A549 (cell line): ENCODE measurements around the gene ASB7. TPM values are rescaled to one million over a fixed set of nuclear protein-coding genes. Genes with fewer than 3 reads are reported as not detected.

ENCODE experiments used
- ATAC-seq, 2 experiments: fragments of 200-7000 bp in 1 of 2; fragments of >200 bp in 1 of 2; cut with Nextera tagmentation in 1 of 2; cut with Tn5 transposase in 1 of 2; 3 replicates each; pipeline versions ENCODE4 v1.8.0 to v1.9.1; 2018 to 2020; ENCODE audit warnings: mild to moderate bottlenecking in 1 of 2, moderate library complexity in 1 of 2
- CTCF ChIA-PET: fragments of 300-600 bp; sonication (Branson Sonifier 250); formaldehyde crosslinking; extraction: SDS; loops from one replicate; lab custom pipeline; 2021; ENCODE audit warnings: antibody characterized with exemption, inconsistent platforms; lab: Yijun Ruan, JAX
- POLR2A ChIA-PET: fragments of 350-600 bp; formaldehyde crosslinking; extraction: SDS; loops from one replicate; lab custom pipeline; 2021; ENCODE audit warnings: antibody characterized with exemption, inconsistent platforms; lab: Yijun Ruan, JAX
- DNase-seq, 2 experiments: peaks; one replicate each; pipeline versions ENCODE4 v3.0.0 to v3.0.0-alpha.2; 2011 to 2016; ENCODE audit warnings: low read depth in 1 of 2, low spot score in 1 of 2
- FAIRE-seq: peaks from 2 replicates; lab custom pipeline; 2011; peaks lifted over from hg19 to GRCh38; lab: Jason Lieb, UNC
- H3K27ac ChIP-seq, 2 experiments: fragments of >200 bp; sonication (Bioruptor Twin); formaldehyde crosslinking; 3 replicates each; pipeline ENCODE4 v1.5.1; 2016 to 2017
- H3K4me1 ChIP-seq: fragments of >200 bp; sonication (Bioruptor Twin); formaldehyde crosslinking; 3 replicates; pipeline ENCODE4 v1.6.1; 2016
- H3K4me2 ChIP-seq: fragments of >200 bp; sonication (Bioruptor Twin); formaldehyde crosslinking; 3 replicates; pipeline ENCODE4 v1.6.1; 2016
- H3K4me3 ChIP-seq: fragments of >200 bp; sonication (Bioruptor Twin); formaldehyde crosslinking; 3 replicates; pipeline ENCODE4 v1.5.1; 2016
- H3K9me3 ChIP-seq: fragments of >200 bp; sonication (Bioruptor Twin); formaldehyde crosslinking; 3 replicates; pipeline ENCODE4 v1.6.1; 2016
- ATOH8 ChIP-seq: fragments of 250-450 bp; sonication (Bioruptor Pico); IDR thresholded peaks from 2 replicates; pipeline ENCODE4 v1.5.0; 2020; ENCODE audit warnings: low read depth, mild to moderate bottlenecking, moderate library complexity
- BCL3 ChIP-seq: fragments of >200 bp; sonication (Bioruptor Twin); formaldehyde crosslinking; IDR thresholded peaks from 3 replicates; pipeline ENCODE4 v1.6.1; 2016
- CBX2 ChIP-seq: fragments of 200-600 bp; sonication (generic); IDR thresholded peaks from 2 replicates; pipeline ENCODE4 v1.6.1; 2016; ENCODE audit warnings: low read depth, mild to moderate bottlenecking, borderline replicate concordance
- CBX8 ChIP-seq: fragments of 200-600 bp; sonication (generic); IDR thresholded peaks from 2 replicates; pipeline ENCODE4 v1.6.1; 2016
- CHD2 ChIP-seq: fragments of 150-350 bp; IDR thresholded peaks from 2 replicates; pipeline ENCODE4 v1.6.1; 2014; ENCODE audit warnings: low read length; ENCODE audit not compliant: partially characterized antibody
- CTCF ChIP-seq: fragments of >200 bp; sonication (Bioruptor Twin); formaldehyde crosslinking; IDR thresholded peaks from 3 replicates; pipeline ENCODE4 v1.5.1; 2016
- EHF ChIP-seq: fragments of 250-450 bp; sonication (Bioruptor Pico); IDR thresholded peaks from 2 replicates; pipeline ENCODE4 v1.5.0; 2020; ENCODE audit warnings: mild to moderate bottlenecking
- EHMT2 ChIP-seq: fragments of 200-600 bp; sonication (generic); IDR thresholded peaks from 2 replicates; pipeline ENCODE4 v1.6.1; 2016; ENCODE audit warnings: antibody characterized with exemption, low read depth, mild to moderate bottlenecking, moderate library complexity
- FOSB ChIP-seq: fragments of 250-450 bp; sonication (Bioruptor Pico); IDR thresholded peaks from 2 replicates; pipeline ENCODE4 v1.5.0; 2020; ENCODE audit warnings: mild to moderate bottlenecking, moderate library complexity
- HMGXB4 ChIP-seq: fragments of 250-450 bp; sonication (Bioruptor Pico); IDR thresholded peaks from 2 replicates; pipeline ENCODE4 v1.5.0; 2021; ENCODE audit warnings: mild to moderate bottlenecking, moderate library complexity, borderline replicate concordance
- HOXB5 ChIP-seq: fragments of 250-450 bp; sonication (Bioruptor Pico); IDR thresholded peaks from 2 replicates; pipeline ENCODE4 v1.5.0; 2020; ENCODE audit warnings: mild to moderate bottlenecking, moderate library complexity
- MAFK ChIP-seq: fragments of 450-650 bp; IDR thresholded peaks from 2 replicates; pipeline ENCODE4 v1.6.1; 2014; ENCODE audit not compliant: partially characterized antibody
- MYC ChIP-seq: IDR thresholded peaks from 2 replicates; pipeline ENCODE4 v1.6.1; 2012; ENCODE audit warnings: mild to moderate bottlenecking, inconsistent platforms, low read length, improper control_type of control experiment, borderline replicate concordance
- NFE2L2 ChIP-seq: fragments of 150-350 bp; conservative IDR thresholded peaks from 2 replicates; pipeline ENCODE4 v1.6.1; 2014; ENCODE audit warnings: low read length
- NPAS2 ChIP-seq: fragments of 250-450 bp; sonication (Bioruptor Pico); IDR thresholded peaks from 2 replicates; pipeline ENCODE4 v1.8.0; 2022; ENCODE audit warnings: mild to moderate bottlenecking, moderate library complexity, borderline replicate concordance
- NR3C1 ChIP-seq: fragments of >200 bp; sonication (Bioruptor Twin); formaldehyde crosslinking; IDR thresholded peaks from 3 replicates; pipeline ENCODE4 v1.6.1; 2017
- POLR2A ChIP-seq: IDR thresholded peaks from 2 replicates; pipeline ENCODE4 v1.6.1; 2012; ENCODE audit warnings: mild to moderate bottlenecking, low read length
- RAD21 ChIP-seq, 2 experiments: fragments of >200 bp in 1 of 2; sonication (Bioruptor Twin) in 1 of 2; formaldehyde crosslinking in 1 of 2; IDR thresholded peaks in 1 of 2; conservative IDR thresholded peaks in 1 of 2; 2 replicates in 1 of 2; 3 replicates in 1 of 2; pipeline ENCODE4 v1.6.1; 2012 to 2018; ENCODE audit warnings: inconsistent platforms in 1 of 2
- REST ChIP-seq: fragments of 200-600 bp; sonication (generic); IDR thresholded peaks from 2 replicates; pipeline ENCODE4 v1.6.1; 2016; ENCODE audit warnings: antibody characterized with exemption, mild to moderate bottlenecking, moderate library complexity
- RFX5 ChIP-seq: fragments of 450-650 bp; IDR thresholded peaks from 2 replicates; pipeline ENCODE4 v1.7.1; 2014; ENCODE audit warnings: antibody characterized with exemption, mild to moderate bottlenecking, moderate library complexity
- RNF2 ChIP-seq: fragments of 200-600 bp; sonication (generic); IDR thresholded peaks from 2 replicates; pipeline ENCODE4 v1.6.1; 2016; ENCODE audit warnings: low read depth, mild to moderate bottlenecking, antibody characterized with exemption, moderate library complexity, borderline replicate concordance
- SREBF2 ChIP-seq: fragments of 450-650 bp; IDR thresholded peaks from 2 replicates; pipeline ENCODE4 v1.6.1; 2014; ENCODE audit warnings: mild to moderate bottlenecking, moderate library complexity
- TFCP2L1 ChIP-seq: fragments of 250-450 bp; sonication (Bioruptor Pico); IDR thresholded peaks from 2 replicates; pipeline ENCODE4 v1.5.0; 2021; ENCODE audit warnings: mild to moderate bottlenecking
- TP53 ChIP-seq: fragments of 250-450 bp; sonication (Bioruptor Pico); IDR thresholded peaks from 2 replicates; pipeline ENCODE4 v1.5.0; 2021; ENCODE audit warnings: mild to moderate bottlenecking, moderate library complexity
- USF2 ChIP-seq: fragments of 450-650 bp; IDR thresholded peaks from 2 replicates; pipeline ENCODE4 v1.6.1; 2014; ENCODE audit warnings: antibody characterized with exemption
- ZC3H11A ChIP-seq: fragments of 450-650 bp; IDR thresholded peaks from 2 replicates; pipeline ENCODE4 v1.6.1; 2014; ENCODE audit warnings: antibody characterized with exemption, mild to moderate bottlenecking
- ZSCAN20 ChIP-seq: fragments of 250-450 bp; sonication (Bioruptor Pico); IDR thresholded peaks from 2 replicates; pipeline ENCODE4 v1.8.0; 2022; ENCODE audit warnings: mild to moderate bottlenecking, moderate library complexity
- WGBS: methylation state at CpG from one replicate; pipeline ENCODE4 v1.1.6; 2017; ENCODE audit errors: missing lambda C conversion rate; 5-methylcytosine and 5-hydroxymethylcytosine counted together
- polyA plus RNA-seq, 4 experiments: library from polyadenylated mRNA; depleted of rRNA in 3 of 4; stranded (reverse); fragments of >200 nt; fragmentation: RNase III in 1 of 4; extraction: RNeasy Plus Mini Kit Qiagen cat#74134 plus additional on column Dnase treatment in 1 of 4; gene quantifications; 2 replicates in 3 of 4; 3 replicates in 1 of 4; pipeline ENCODE4 v1.2.3, GENCODE V29; 2011 to 2017

The ASB7 gene
- polyA plus RNA-seq, 2 of the 4 experiments (the other 2 are of a cell fraction): 9.2 to 21.6 TPM

- no peaks in the 10 kb centered on the region for H3K9me3 ChIP-seq
- FAIRE-seq (no peak), ATAC-seq (no peak), DNase-seq (no peak)
- no peak overlapping the region for H3K27ac ChIP-seq
- ChIA-PET POLR2A (no interaction called here), CTCF (interaction anchor here (1.3 to 1.9 kb wide), 2 partner anchors 23 to 246 kb away, joined by 3 to 7 read pairs; no protein-coding TSS in a partner anchor)
- TF ChIP-seq POLR2A: no peak
- TF ChIP-seq MAFK: no peak
- TF ChIP-seq MYC: no peak
- no peak for TF ChIP-seq EHMT2
- no peak for TF ChIP-seq TFCP2L1 (CRISPR knock-in tag)
- no peak for TF ChIP-seq FOSB (CRISPR knock-in tag)
- TF ChIP-seq CBX2: no peak
- no peak for TF ChIP-seq ZSCAN20
- H3K4me3 ChIP-seq: no peak overlapping the region
- WGBS: 93% methylated on average over 3 of the region's 3 CpGs
- peaks cover 6% of the 10 kb centered on the region; the same call in 2 of the 3 replicates for H3K4me1 ChIP-seq
- no peak overlapping the region for H3K4me2 ChIP-seq
These were observed 6.4 kb upstream of the ASB7 start for GRCh38 chr15:100595964-100596363.

- Histone ChIP-seq H3K27ac (no peak overlapping the region), H3K4me1 (peaks cover 7% of the 10 kb centered on the region; the same call in 2 of the 3 replicates), H3K4me2 (no peak overlapping the region), H3K4me3 (no peak overlapping the region), H3K9me3 (no peaks in the 10 kb centered on the region)
- FAIRE-seq: no peak
- ChIA-PET POLR2A (no interaction called here), CTCF (interaction anchor here (1.3 to 1.9 kb wide), 2 partner anchors 24 to 247 kb away, joined by 3 to 7 read pairs; no protein-coding TSS in a partner anchor)
- DNase-seq: no peak
- no peak for ATAC-seq
- TF ChIP-seq ATOH8 (CRISPR knock-in tag) (no peak), NR3C1 (no peak), NPAS2 (CRISPR knock-in tag) (no peak), ZC3H11A (no peak), CBX8 (no peak), TP53 (CRISPR knock-in tag) (no peak), REST (no peak), NFE2L2 (no peak), CHD2 (no peak), HMGXB4 (CRISPR knock-in tag) (no peak), BCL3 (no peak), CTCF (no peak), SREBF2 (no peak), USF2 (no peak), RAD21 (conservative IDR thresholded peaks at IDR 0.05 in 1 of 2, IDR thresholded peaks at IDR 0.05 in 1 of 2) (no peak), EHF (CRISPR knock-in tag) (no peak), RNF2 (no peak), HOXB5 (CRISPR knock-in tag) (no peak), RFX5 (no peak)
- 90% methylated on average over 7 of the region's 7 CpGs for WGBS
These were observed 5.6 kb upstream of the ASB7 start for GRCh38 chr15:100596792-100597191.
